Right lobe of liver (tissue), 4 donors: ENCODE results near the gene ZBTB7C.

Source experiments
- CTCF ChIP-seq, 4 donors: fragments of 200-600 bp in 3 of 4; fragments of 450-650 bp in 1 of 4; IDR thresholded peaks; one replicate each; pipeline versions ENCODE4 v1.5.1 to v1.8.0; 2016 to 2022; ENCODE audit warnings: antibody characterized with exemption in 4 of 4, mild to moderate bottlenecking in 2 of 4
- POLR2A ChIP-seq: fragments of 450-650 bp; IDR thresholded peaks from one replicate; pipeline ENCODE4 v1.6.1; 2017; ENCODE audit warnings: antibody characterized with exemption, mild to moderate bottlenecking
- donor health status: DM: no; HTN: no; CAD: no.
- donor health status: DM: no; HTN: no; CAD: no.
- donor health status: DM: no; HTN: yes; CAD: no.

GRCh38 chr18:48181857-48182256, 227.3 kb downstream of the ZBTB7C start:
- TF ChIP-seq CTCF (IDR thresholded peaks at IDR 0.05) (no peak), POLR2A (no peak)
